WERI-Rb-1 (cell line): ENCODE data around the gene MC2R.

ENCODE experiments used
- DNase-seq: peaks from one replicate; pipeline ENCODE4 v3.0.0-alpha.2; 2020
- H3K27ac ChIP-seq: fragments of 250-450 bp; sonication (Bioruptor Pico); 2 replicates; pipeline ENCODE4 v1.5.1; 2020; ENCODE audit warnings: mild to moderate bottlenecking, moderate library complexity
- H3K27me3 ChIP-seq: fragments of 250-450 bp; sonication (Bioruptor Pico); 2 replicates; pipeline ENCODE4 v1.5.1; 2021; ENCODE audit warnings: mild to moderate bottlenecking, low read depth, moderate library complexity; ENCODE audit not compliant: insufficient read depth, severe bottlenecking
- H3K36me3 ChIP-seq: fragments of 250-450 bp; sonication (Bioruptor Pico); 2 replicates; pipeline ENCODE4 v1.5.1; 2020; ENCODE audit warnings: mild to moderate bottlenecking, moderate library complexity
- H3K4me3 ChIP-seq: 2 replicates; pipeline ENCODE4 v1.5.1; 2011; ENCODE audit warnings: low read depth, mild to moderate bottlenecking, control low read depth, low read length
- H3K9me3 ChIP-seq: fragments of 250-450 bp; sonication (Bioruptor Pico); 2 replicates; pipeline ENCODE4 v1.5.1; 2021; ENCODE audit warnings: mild to moderate bottlenecking, moderate library complexity; ENCODE audit not compliant: severe bottlenecking
- CTCF ChIP-seq: IDR thresholded peaks from 2 replicates; pipeline ENCODE4 v1.5.1; 2011; ENCODE audit warnings: low read depth, mild to moderate bottlenecking, control low read depth, inconsistent platforms, low read length

The MC2R gene

DNA sequence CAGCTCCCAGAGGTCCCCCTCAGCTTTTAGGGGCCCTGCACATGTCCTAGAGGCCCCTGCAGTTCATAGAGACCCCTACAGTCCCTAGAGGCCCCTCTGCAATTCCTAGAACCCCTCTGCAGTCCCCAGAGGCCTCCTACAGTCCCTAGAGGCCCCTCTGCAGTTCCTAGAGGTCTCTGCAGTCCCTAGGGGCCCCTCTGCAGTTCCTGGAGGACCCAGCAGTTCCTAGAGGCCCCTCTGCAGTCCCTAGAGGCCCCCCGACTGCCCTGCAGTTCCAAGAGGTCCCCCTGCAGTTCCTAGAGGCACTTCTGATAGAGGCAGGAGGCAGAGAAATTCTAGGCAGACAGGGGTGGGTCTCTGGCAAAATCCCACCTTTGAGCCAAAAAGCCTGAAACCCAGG is 35.4 kb downstream of the MC2R start:
- no peaks in the 10 kb centered on the region for H3K36me3 ChIP-seq
- TF ChIP-seq CTCF = no peak
- H3K27me3 ChIP-seq = peaks cover 94% of the 10 kb centered on the region
- DNase-seq = no peak
- H3K27ac ChIP-seq = no peak overlapping the region
- no peak overlapping the region for H3K4me3 ChIP-seq
- H3K9me3 ChIP-seq = no peaks in the 10 kb centered on the region

DNA sequence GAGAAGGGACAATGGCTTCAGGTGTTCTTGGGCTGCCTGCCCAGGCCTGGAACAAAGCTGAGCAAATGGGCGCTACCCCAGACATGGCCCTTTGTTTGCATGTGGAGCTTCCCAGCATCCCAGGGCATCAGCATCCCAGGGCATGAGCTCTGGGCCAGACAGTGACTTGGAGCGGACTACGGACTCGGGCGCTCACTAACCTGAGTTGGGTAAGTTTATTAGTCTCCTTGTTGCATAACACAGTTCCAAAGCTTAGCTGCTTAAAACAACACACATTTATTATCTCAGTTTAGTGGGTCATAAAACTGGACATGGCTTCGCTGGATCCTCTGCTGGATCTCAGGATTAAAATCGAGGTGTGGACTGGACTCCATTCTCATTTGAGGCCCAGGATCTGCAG is 35.8 kb downstream of the MC2R start:
- no peak for DNase-seq
- no peak overlapping the region for H3K27ac ChIP-seq

DNA sequence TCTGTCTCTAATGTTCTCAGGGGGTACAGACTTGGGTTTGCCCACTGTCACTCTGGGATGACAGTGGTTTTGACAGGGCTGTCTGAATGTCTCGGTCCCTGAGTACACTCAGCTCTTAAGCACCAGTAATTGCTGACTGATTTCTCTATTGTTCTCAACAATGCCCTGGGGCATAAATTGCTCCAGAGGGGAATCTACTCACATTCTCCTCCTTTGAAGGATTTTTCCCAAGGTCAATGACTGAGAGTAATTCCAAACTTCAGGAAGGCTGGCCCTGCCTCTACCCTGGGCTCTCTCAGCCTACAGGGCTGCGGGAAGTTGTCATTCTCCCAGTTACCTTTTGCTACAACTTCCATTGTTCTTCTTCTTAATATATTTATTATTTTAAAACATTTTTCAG is 36.5 kb downstream of the MC2R start:
- DNase-seq = no peak
- no peaks in the 10 kb centered on the region for H3K36me3 ChIP-seq
- H3K9me3 ChIP-seq = no peaks in the 10 kb centered on the region
- no peak for TF ChIP-seq CTCF
- H3K27me3 ChIP-seq = peaks cover 92% of the 10 kb centered on the region
- H3K27ac ChIP-seq = no peak overlapping the region
- H3K4me3 ChIP-seq = no peak overlapping the region

More for the DNA sequence above, 35.8 kb downstream of the MC2R start:
- H3K9me3 ChIP-seq = no peaks in the 10 kb centered on the region
- H3K36me3 ChIP-seq = no peaks in the 10 kb centered on the region
- TF ChIP-seq CTCF = no peak
- H3K4me3 ChIP-seq = no peak overlapping the region
- H3K27me3 ChIP-seq = peaks cover 92% of the 10 kb centered on the region

DNA sequence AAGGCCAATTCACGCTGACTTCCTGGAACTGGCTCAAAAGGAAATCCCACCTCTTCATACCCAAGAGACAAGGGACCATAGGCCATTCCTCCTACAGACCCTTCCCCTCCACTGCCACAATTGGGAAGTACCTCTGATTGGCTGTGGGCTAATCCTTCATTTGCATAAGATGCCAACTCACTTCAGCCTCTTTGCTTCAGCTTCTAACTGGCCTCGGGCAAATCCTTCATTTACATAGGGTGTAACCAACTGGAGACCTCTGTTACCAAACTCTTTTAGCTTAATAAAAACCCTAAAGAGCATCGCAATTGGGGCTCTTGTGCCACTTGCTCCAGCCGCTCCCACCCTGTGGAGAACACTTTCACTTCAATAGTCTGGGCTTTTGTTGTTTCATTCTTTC is 38.2 kb downstream of the MC2R start:
- H3K36me3 ChIP-seq = no peaks in the 10 kb centered on the region
- no peak overlapping the region for H3K4me3 ChIP-seq
- no peak for TF ChIP-seq CTCF
- peaks cover 95% of the 10 kb centered on the region for H3K27me3 ChIP-seq
- no peak for DNase-seq
- H3K27ac ChIP-seq = no peak overlapping the region
- H3K9me3 ChIP-seq = no peaks in the 10 kb centered on the region

DNA sequence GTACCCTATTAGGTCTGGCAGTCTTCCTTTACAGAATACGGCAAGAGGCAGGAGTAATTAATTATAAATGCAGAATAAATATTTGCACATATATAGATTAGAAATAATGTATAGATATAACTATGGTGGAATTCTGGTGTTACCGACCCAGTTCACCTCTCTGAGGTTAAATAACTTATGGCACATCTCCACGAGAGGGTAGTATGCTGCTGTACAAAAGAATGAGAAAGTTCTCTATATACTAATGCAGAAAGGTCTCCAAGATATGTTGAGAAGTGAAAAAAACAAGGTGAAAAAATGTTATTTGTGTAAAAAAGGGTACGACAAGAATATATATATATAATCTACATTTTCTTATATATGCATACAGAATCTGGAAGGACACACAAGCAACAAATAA is 40.8 kb downstream of the MC2R start:
- Histone ChIP-seq H3K36me3 (no peaks in the 10 kb centered on the region), H3K4me3 (no peak overlapping the region), H3K27me3 (peaks cover 96% of the 10 kb centered on the region), H3K27ac (no peak overlapping the region), H3K9me3 (no peaks in the 10 kb centered on the region)
- DNase-seq = no peak
- TF ChIP-seq CTCF = no peak

- DNase-seq = no peak
- Histone ChIP-seq H3K27ac (no peak overlapping the region), H3K36me3 (no peaks in the 10 kb centered on the region), H3K27me3 (peaks cover 94% of the 10 kb centered on the region), H3K4me3 (no peak overlapping the region), H3K9me3 (no peaks in the 10 kb centered on the region)
- TF ChIP-seq CTCF = no peak
These were observed 42.4 kb downstream of the MC2R start for GRCh38 chr18:13872932-13873331.
